Endothelial cell of umbilical vein (primary cell): ENCODE measurements around the gene PKD2. TPM values are rescaled to one million over a fixed set of nuclear protein-coding genes. Genes with fewer than 3 reads are reported as not detected.

Source experiments
- BruUV-seq: library from RNA; stranded (reverse); fragments of 400-500 nt; replicated peaks from 2 replicates; lab custom pipeline; 2021; lab: Mats Ljungman, UMichigan
- CTCF ChIA-PET: fragments of 300-600, 350-600 bp; sonication (Branson Sonifier 250); formaldehyde crosslinking; loops from one replicate; lab custom pipeline; 2021; ENCODE audit warnings: antibody characterized with exemption, inconsistent platforms; lab: Charles Lee
- POLR2A ChIA-PET: fragments of 300-600, 350-600 bp; sonication (Branson Sonifier 250); formaldehyde crosslinking; loops from one replicate; lab custom pipeline; 2021; ENCODE audit warnings: antibody characterized with exemption, inconsistent platforms; lab: Charles Lee
- DNase-seq: peaks from one replicate; pipeline ENCODE4 v3.0.0-alpha.2; 2011; ENCODE audit warnings: low read depth, low spot score
- FAIRE-seq: peaks from 2 replicates; lab custom pipeline; 2011; peaks lifted over from hg19 to GRCh38; lab: Jason Lieb, UNC
- H2AFZ ChIP-seq: 2 replicates; pipeline ENCODE4 v1.6.0; 2012; ENCODE audit warnings: low read depth, low read length, control low read depth, inconsistent platforms
- H3K27ac ChIP-seq: 2 replicates; pipeline ENCODE4 v1.5.1; 2011; ENCODE audit warnings: low read depth, mild to moderate bottlenecking, control low read depth, low read length, moderate library complexity; ENCODE audit not compliant: insufficient read depth
- H3K27me3 ChIP-seq, 2 experiments: 2 replicates each; pipeline versions ENCODE4 v1.6.0 to v1.6.1; 2011; ENCODE audit warnings: low read length in 2 of 2, mixed read lengths in 1 of 2; ENCODE audit not compliant: control insufficient read depth in 2 of 2, insufficient read depth in 2 of 2
- H3K36me3 ChIP-seq, 2 experiments: 2 replicates in 1 of 2; 3 replicates in 1 of 2; pipeline ENCODE4 v1.5.1; 2011; ENCODE audit warnings: low read length in 2 of 2, mild to moderate bottlenecking in 1 of 2, moderate library complexity in 1 of 2; ENCODE audit not compliant: control insufficient read depth in 2 of 2, insufficient read depth in 2 of 2; ENCODE audit errors: extremely low read depth in 1 of 2
- H3K4me1 ChIP-seq: 3 replicates; pipeline ENCODE4 v1.5.1; 2011; ENCODE audit warnings: mild to moderate bottlenecking, low read length; ENCODE audit not compliant: control insufficient read depth, insufficient read depth; ENCODE audit errors: extremely low read depth
- H3K4me2 ChIP-seq: 2 replicates; pipeline ENCODE4 v1.6.1; 2011; ENCODE audit warnings: low read length, control low read depth, mixed read lengths; ENCODE audit not compliant: insufficient read depth
- H3K4me3 ChIP-seq, 3 experiments: fragments of 200-600 bp in 1 of 3; sonication (generic), shearing (Covaris generic) in 1 of 3; replicated peaks in 1 of 3; 2 replicates each; pipeline ENCODE4 v1.5.1; 2011 to 2016; ENCODE audit warnings: control low read depth in 3 of 3, low read length in 3 of 3, mild to moderate bottlenecking in 2 of 3, inconsistent platforms in 1 of 3, low read depth in 1 of 3, moderate library complexity in 1 of 3; ENCODE audit not compliant: insufficient read depth in 1 of 3
- H3K79me2 ChIP-seq: 2 replicates; pipeline ENCODE4 v1.6.0; 2012; ENCODE audit warnings: low read length, inconsistent platforms; ENCODE audit not compliant: control insufficient read depth, insufficient read depth
- H3K9ac ChIP-seq: replicated peaks from 2 replicates; pipeline ENCODE3; 2011; ENCODE audit warnings: low read length, control low read depth; ENCODE audit not compliant: insufficient read depth; ENCODE audit errors: extremely low read depth
- H3K9me1 ChIP-seq: replicated peaks from 3 replicates; pipeline ENCODE4 v1.6.0; 2011; ENCODE audit warnings: mild to moderate bottlenecking, low read length; ENCODE audit not compliant: control insufficient read depth, insufficient read depth; ENCODE audit errors: extremely low read depth
- H3K9me3 ChIP-seq: replicated peaks from 2 replicates; pipeline ENCODE4 v1.5.1; 2012; ENCODE audit warnings: low read length, inconsistent platforms; ENCODE audit not compliant: control insufficient read depth, insufficient read depth
- H4K20me1 ChIP-seq: replicated peaks from 2 replicates; pipeline ENCODE3; 2011; ENCODE audit warnings: mild to moderate bottlenecking, low read length; ENCODE audit not compliant: control insufficient read depth, insufficient read depth; ENCODE audit errors: extremely low read depth
- CTCF ChIP-seq, 2 donors: IDR thresholded peaks; 1 replicate in 1 of 2; 2 replicates in 1 of 2; pipeline ENCODE4 v1.5.1; 2011; ENCODE audit warnings: low read length in 2 of 2, mild to moderate bottlenecking in 2 of 2, moderate library complexity in 2 of 2, control low read depth in 1 of 2, inconsistent platforms in 1 of 2, low read depth in 1 of 2; ENCODE audit not compliant: insufficient read depth in 1 of 2; ENCODE audit errors: extremely low read depth in 1 of 2
- EZH2 ChIP-seq: IDR thresholded peaks from 2 replicates; pipeline ENCODE4 v1.6.1; 2012; ENCODE audit warnings: borderline replicate concordance, low read depth, mild to moderate bottlenecking, moderate library complexity, low read length, inconsistent platforms; ENCODE audit not compliant: severe bottlenecking
- FOS ChIP-seq: IDR thresholded peaks from 2 replicates; pipeline ENCODE4 v1.6.1; 2011; ENCODE audit warnings: mild to moderate bottlenecking, low read length, moderate library complexity, borderline replicate concordance; ENCODE audit not compliant: insufficient read depth
- GATA2 ChIP-seq: IDR thresholded peaks from 2 replicates; pipeline ENCODE4 v1.7.0; 2011; ENCODE audit warnings: low read depth, mild to moderate bottlenecking, moderate library complexity, mixed read lengths, low read length; ENCODE audit not compliant: insufficient read length, insufficient read depth
- JUN ChIP-seq: IDR thresholded peaks from 2 replicates; pipeline ENCODE4 v1.6.1; 2011; ENCODE audit warnings: borderline replicate concordance, low read depth; ENCODE audit not compliant: insufficient read length, insufficient read depth
- POLR2AphosphoS5 ChIP-seq: IDR thresholded peaks from 2 replicates; pipeline ENCODE4 v1.6.1; 2012; ENCODE audit warnings: low read depth, mild to moderate bottlenecking, control low read depth, low read length, moderate library complexity; ENCODE audit not compliant: insufficient read depth
- dilution Hi-C: fragments of 300-500 bp; cut with MboI; formaldehyde crosslinking; loops from one replicate; pipeline ENCODE4 v1.15.0; 2019; ENCODE audit warnings: low sequenced_read_pairs; ENCODE audit not compliant: extremely low pct_ligation_motif_present
- intact Hi-C: fragments of 100-400 bp; cut with micrococcal nuclease; formaldehyde crosslinking; loops from one replicate; pipeline ENCODE4 v1.10.0; 2022
- polyA plus RNA-seq, 4 experiments: library from polyadenylated mRNA; depleted of rRNA in 3 of 4; stranded (reverse) in 3 of 4; unstranded in 1 of 4; fragments of >200 nt; gene quantifications; 2 replicates each; pipeline versions ENCODE4 v1.2.1 to v1.2.3, GENCODE V29; 2011 to 2012; ENCODE audit warnings: missing spikeins in 1 of 4
- total RNA-seq: library from RNA; stranded (reverse); gene quantifications from 2 replicates; pipeline ENCODE4 v1.2.3, GENCODE V29; 2021

PKD2 gene
- total and polyA plus RNA-seq, 2 donors (not counting 3 experiments of a cell fraction or from before 2014, with no cell fraction given): 23.1 to 27.0 TPM

DNA sequence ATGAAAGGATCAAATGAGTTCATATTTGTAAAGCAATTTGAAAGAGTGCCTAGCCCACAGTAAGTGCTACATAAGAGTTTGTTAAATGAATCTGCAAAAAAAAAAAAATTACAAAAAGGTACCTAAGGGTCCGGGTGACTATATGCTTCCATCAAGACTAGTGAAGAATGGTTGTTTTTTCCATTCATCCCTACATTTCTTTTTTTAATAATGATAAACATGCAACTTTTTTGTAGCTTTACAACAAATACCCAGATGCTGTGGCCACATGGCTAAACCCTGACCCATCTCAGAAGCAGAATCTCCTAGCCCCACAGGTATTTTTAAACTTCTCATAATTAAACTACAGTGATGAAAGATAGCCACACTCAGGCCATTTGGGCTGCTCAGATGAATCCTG lies 27.6 kb upstream of the PKD2 start:
- TF ChIP-seq FOS (no peak), GATA2 (no peak), JUN (no peak), POLR2AphosphoS5 (no peak), EZH2 (no peak)
- H3K27ac ChIP-seq: no peak overlapping the region
- CTCF ChIA-PET: interaction anchor here (1.4 to 11.9 kb wide), 3 partner anchors 128 to 232 kb away, joined by 4 to 412 read pairs (median 4); no protein-coding TSS in a partner anchor
- no peaks in the 10 kb centered on the region for H3K79me2 ChIP-seq
- dilution Hi-C loops: no loop called here
- H3K9ac ChIP-seq: no peak overlapping the region
- H3K4me3 ChIP-seq: no peak overlapping the region
- FAIRE-seq (no peak), DNase-seq (no peak)
- peaks cover 0 to 2% of the 10 kb centered on the region in 2 experiments for H3K27me3 ChIP-seq
- intact Hi-C loops: loop anchor here (5.0 kb wide), 1 partner anchor 423 kb away; no protein-coding TSS in a partner anchor
- H3K4me1 ChIP-seq: no peaks in the 10 kb centered on the region
- H3K9me3 ChIP-seq: no peaks in the 10 kb centered on the region
- H3K4me2 ChIP-seq: no peak overlapping the region
- no peaks in the 10 kb centered on the region for H3K36me3 ChIP-seq
- no TSS peak for BruUV-seq
- H4K20me1 ChIP-seq: no peaks in the 10 kb centered on the region
- POLR2A ChIA-PET: no interaction called here
- no peaks in the 10 kb centered on the region for H3K9me1 ChIP-seq
- H2AFZ ChIP-seq: no peak overlapping the region

DNA sequence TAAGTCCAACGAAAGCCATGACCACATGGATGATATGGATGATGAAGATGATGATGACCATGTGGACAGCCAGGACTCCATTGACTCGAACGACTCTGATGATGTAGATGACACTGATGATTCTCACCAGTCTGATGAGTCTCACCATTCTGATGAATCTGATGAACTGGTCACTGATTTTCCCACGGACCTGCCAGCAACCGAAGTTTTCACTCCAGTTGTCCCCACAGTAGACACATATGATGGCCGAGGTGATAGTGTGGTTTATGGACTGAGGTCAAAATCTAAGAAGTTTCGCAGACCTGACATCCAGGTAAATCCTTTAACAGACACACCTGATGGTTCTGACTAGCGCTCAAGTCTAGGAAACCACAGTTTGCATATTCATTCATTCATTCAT lies 25.9 kb upstream of the PKD2 start:
- no peaks in the 10 kb centered on the region for H3K36me3 ChIP-seq
- H2AFZ ChIP-seq: no peak overlapping the region
- no peak overlapping the region for H3K9ac ChIP-seq
- ChIA-PET POLR2A (no interaction called here), CTCF (no interaction called here)
- no peaks in the 10 kb centered on the region for H3K9me3 ChIP-seq
- no peaks in the 10 kb centered on the region for H4K20me1 ChIP-seq
- H3K9me1 ChIP-seq: no peaks in the 10 kb centered on the region
- H3K4me2 ChIP-seq: no peak overlapping the region
- dilution Hi-C loops: no loop called here
- TF ChIP-seq POLR2AphosphoS5 (no peak), CTCF (IDR thresholded peaks at IDR 0.05; ENCODE audit: extremely low read depth in 1 of 2, insufficient read depth in 1 of 2, low read depth in 1 of 2, low read length in 2 of 2) (no peak)
- DNase-seq (no peak), FAIRE-seq (no peak)
- BruUV-seq: no TSS peak
- no peaks in the 10 kb centered on the region for H3K79me2 ChIP-seq
- intact Hi-C loops: no loop called here
- H3K4me1 ChIP-seq: no peaks in the 10 kb centered on the region
- H3K4me3 ChIP-seq: no peak overlapping the region
- peaks cover 0 to 2% of the 10 kb centered on the region in 2 experiments for H3K27me3 ChIP-seq
- H3K27ac ChIP-seq: no peak overlapping the region
